Hepatocyte (in vitro differentiated cells): ENCODE data around the gene TRIM17.

Experiments used
- EZH2 ChIP-seq: fragments of 200-600 bp; sonication (generic); IDR thresholded peaks from 2 replicates; pipeline ENCODE4 v1.6.1; 2016; ENCODE audit warnings: antibody characterized with exemption, mild to moderate bottlenecking, borderline replicate concordance
- EZH2phosphoT487 ChIP-seq: fragments of 200-600 bp; sonication (generic); IDR thresholded peaks from one replicate; pipeline ENCODE4 v1.6.1; 2018; ENCODE audit warnings: antibody characterized with exemption, mild to moderate bottlenecking, low read depth, moderate library complexity; ENCODE audit not compliant: unreplicated experiment, severe bottlenecking

- TF ChIP-seq EZH2 (no peak), EZH2phosphoT487 (no peak)
Observed at GRCh38 chr1:228377664-228378089, 39.0 kb downstream of the TRIM17 start.
